Loucy (cell line): ENCODE results near the gene MAP3K20.

Source experiments
- EZH2phosphoT487 ChIP-seq: fragments of 200-600 bp; IDR thresholded peaks from 2 replicates; pipeline ENCODE4 v1.6.1; 2018; ENCODE audit warnings: antibody characterized with exemption, mild to moderate bottlenecking, moderate library complexity, borderline replicate concordance
- TF ChIP-seq, protein P1 (sequence below): fragments of 200-600 bp; sonication (generic); conservative IDR thresholded peaks from 2 replicates; pipeline ENCODE4 v1.5.1; 2014; ENCODE audit warnings: mild to moderate bottlenecking, antibody characterized with exemption, low read length

- TF ChIP-seq, protein P1, sequence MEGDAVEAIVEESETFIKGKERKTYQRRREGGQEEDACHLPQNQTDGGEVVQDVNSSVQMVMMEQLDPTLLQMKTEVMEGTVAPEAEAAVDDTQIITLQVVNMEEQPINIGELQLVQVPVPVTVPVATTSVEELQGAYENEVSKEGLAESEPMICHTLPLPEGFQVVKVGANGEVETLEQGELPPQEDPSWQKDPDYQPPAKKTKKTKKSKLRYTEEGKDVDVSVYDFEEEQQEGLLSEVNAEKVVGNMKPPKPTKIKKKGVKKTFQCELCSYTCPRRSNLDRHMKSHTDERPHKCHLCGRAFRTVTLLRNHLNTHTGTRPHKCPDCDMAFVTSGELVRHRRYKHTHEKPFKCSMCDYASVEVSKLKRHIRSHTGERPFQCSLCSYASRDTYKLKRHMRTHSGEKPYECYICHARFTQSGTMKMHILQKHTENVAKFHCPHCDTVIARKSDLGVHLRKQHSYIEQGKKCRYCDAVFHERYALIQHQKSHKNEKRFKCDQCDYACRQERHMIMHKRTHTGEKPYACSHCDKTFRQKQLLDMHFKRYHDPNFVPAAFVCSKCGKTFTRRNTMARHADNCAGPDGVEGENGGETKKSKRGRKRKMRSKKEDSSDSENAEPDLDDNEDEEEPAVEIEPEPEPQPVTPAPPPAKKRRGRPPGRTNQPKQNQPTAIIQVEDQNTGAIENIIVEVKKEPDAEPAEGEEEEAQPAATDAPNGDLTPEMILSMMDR, result no peak
- TF ChIP-seq EZH2phosphoT487, result no peak
Measured at GRCh38 chr2:173132531-173132930, 56.9 kb downstream of the MAP3K20 start.
